Glomerular visceral epithelial cell (primary cell): Measurements from ENCODE around the gene OGFR.
A peak's percentile ranks its signal among the peaks of the same experiment; 100 is the strongest.

ENCODE experiments used
- DNase-seq: peaks from one replicate; pipeline ENCODE4 v3.0.0-alpha.2; 2016; ENCODE audit errors: extremely low spot score

OGFR gene

DNA sequence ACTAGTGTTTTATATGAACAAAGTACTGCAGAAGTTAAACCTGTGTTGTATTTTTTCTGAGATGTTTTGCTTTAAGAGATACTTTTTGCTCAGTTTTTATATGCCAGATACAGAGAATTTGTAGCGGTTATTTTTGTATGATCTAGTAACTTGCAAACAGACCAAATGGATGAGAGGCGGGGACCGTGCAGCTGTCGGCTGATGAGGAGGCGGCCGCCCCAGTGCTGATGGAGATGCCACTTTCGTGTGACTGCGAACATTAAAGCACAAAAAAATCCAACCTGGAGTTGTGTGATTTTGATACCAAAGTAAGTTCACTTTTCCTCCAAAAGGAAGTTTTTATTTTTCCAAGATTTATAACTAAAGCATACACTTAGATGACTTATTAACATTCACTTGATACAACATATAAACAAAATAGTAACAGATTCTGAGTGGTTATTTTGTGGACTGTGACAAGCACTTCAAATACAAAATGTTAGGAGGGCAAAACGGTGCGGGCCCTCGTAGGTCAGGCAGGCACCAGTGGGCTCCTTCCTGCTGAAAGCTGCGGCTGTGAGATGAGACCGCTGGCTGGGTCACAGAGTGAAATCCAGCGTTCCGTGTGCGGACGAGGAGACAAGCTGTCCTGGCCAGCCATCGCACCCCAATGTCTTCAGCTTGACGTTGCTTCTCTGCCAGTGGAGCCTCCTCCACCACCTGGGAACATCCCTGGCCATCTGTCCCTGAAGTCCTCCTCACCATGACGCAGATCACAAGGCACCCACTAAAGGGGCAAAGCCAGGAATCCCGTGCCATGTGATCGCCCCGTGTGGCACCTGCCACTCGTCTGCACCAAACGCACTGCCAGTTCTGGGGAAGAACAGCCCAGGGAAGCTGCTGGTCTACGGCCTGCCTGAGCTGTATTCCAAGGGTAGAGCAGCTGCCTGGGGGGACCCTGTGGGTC, 4.0 kb upstream of the OGFR start:
- DNase-seq, result no peak

- DNase-seq, result no peak
These were observed 3.2 kb upstream of the OGFR start for GRCh38 chr20:62801284-62802010.

DNA sequence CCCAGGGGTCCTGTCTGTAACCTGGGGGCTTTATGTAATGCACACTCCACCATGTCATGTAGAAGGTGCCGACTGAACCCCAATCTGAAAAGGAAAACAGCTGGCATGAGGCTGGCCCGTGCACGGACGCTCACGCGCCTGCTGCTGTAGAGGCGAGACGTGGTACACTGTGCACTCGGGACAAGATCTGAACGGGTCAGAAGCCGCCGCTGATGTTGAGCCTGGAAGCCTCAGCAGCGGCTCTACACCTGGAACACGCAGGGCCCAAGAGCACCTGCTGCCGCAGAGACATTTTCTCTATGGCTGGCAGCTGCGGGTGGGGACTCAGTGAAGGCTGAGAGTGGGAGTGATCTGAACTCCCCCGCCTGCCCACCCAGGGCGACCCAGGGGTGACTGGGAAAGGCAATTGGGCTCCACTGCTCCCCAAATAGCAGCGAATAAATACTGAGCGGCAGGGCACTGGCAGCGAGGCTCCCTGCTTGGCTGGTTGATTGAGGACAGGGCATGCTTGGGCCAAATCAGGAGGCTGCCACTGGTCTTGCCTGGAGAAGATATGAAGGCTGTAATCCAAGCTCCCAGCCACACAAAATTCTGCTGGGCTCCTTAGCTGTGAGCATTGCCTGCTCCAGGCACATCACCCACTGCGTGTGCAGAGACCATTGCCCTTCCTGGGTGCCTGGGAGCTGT, 2.5 kb upstream of the OGFR start:
- DNase-seq, result no peak

DNA sequence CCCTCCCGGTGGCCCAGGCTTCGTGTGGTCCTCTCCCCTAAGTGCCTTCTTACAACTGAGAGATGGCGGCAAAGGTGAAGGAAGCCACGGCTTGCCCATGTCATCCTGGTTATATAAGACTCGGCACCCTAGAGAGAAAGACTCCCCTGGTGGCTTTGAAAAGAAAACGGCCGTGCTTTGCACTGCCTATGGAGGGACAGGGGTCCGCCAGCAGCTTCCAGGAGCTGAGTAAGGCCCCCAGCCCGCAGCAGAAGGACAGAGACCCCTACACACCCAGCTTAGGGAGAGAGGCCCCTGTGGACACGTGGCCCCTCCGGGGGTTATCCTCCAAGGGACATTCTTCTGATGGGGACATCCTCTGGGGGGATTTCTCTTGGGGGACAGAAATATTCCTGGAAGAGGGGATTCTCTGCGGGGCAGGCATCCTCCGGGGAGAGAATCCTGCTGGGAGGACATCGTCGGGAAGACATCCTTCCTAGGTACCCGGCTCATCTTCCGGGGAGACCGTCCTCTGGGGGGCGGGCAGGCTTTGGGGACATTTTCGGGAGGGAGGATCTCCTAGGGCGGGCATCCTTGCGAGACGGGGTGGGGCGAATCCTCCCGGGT, 511 bp upstream of the OGFR start:
- DNase-seq, result no peak

DNA sequence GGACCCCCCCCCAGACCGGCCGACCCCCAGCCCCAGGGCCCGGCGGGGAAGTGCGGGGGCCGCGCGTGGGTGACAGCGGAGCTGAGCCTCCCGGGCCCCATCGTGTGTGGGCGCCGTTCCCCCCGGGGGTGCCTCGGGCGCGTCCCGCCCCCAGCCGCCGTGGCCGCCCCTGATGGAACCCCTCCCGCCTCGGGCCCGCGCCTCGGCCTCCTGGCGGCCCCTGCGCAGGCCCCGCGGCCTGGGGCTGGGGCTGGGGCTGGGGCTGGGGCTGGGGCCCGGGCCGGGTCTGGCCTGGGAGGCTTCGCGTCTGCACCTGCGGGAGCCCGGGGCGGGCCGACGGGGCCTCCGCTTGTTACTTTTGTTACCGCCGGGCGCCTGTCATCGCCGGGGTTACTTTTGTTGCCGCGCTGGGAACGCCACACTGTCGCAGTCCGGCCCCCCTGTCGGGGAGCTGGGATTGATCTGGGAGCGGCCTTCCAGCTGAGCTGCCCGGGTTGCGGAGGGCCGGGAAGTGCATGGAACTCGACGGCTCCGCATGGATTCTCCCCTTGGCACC, 598 bp downstream of the OGFR start:
- DNase-seq, result no peak

- no peak for DNase-seq
These were observed 1.2 kb downstream of the OGFR start for GRCh38 chr20:62805711-62806382.

GRCh38 chr20:62806383-62807050, 1.9 kb downstream of the OGFR start:
- no peak for DNase-seq

GRCh38 chr20:62807444-62808210, 3.0 kb downstream of the OGFR start:
- DNase-seq, result no peak

DNA sequence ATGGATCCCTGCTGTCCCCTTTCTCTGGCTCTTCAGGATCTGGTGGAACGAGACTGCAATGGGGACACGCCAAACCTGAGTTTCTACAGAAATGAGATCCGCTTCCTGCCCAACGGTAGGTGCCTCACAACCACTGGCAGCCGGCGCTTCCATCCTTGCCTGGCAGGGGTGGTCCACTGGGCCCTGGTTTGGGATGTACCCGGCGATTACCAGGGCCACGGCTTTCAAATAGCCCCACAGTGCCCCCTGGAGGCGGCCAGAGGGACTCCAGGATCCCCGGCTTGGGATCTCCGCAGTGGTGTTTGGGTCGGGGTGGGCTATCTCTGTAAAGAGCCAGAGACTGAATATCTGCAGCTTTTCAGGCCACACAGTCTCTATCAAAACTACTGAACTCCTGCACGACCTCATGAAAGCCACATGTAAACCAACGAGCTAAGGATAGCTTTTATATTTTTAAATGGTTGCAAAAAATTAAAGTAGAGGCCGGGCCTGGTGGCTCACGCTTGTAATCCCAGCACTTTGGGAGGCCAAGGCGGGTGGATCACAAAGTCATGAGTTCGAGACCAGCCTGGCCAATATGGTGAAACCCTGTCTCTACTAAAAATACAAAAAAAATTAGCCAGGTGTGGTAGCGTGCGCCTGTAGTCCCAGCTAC, 3.7 kb downstream of the OGFR start:
- peak; percentile 73 for DNase-seq

DNA sequence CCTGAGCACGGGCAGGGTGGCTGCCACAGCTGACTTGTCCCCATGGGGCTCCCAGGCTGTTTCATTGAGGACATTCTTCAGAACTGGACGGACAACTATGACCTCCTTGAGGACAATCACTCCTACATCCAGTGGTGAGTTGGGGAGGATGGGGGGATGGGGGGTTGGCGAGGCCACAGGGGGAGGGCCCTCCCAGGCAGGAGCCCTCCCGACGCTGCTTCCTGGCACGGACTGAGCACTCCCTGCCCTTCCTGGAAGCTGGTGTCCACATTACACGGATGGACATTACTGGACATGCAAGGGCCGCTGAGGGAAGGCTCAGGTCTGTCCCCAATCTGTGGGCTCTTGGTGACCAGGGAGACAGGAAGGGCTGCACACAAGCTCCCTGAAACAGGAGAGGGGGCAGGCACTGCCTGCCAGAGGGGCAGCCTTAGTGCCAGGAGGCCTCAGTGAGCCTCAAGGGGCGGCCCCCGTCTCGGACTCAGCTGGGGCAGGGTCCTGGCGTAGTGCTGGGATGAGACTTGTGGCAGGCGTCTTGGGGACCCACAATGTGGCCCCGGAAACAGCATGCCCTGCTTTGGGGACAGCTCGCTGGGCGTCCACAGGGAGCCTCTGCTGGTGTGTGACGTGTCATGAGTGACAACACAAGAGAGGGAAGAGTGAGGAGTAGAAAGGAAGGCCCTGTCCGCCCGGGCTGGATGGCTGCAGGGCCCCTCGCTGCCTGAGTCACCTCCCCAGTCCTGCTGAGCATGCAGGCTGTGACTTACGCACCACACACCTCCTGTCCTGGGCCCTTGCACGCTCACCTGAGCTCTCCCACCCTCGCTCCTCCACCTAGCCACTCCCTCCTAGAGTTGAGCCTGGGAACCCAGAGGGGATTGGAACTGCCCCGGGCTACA, 5.1 kb downstream of the OGFR start:
- DNase-seq, result no peak

DNA sequence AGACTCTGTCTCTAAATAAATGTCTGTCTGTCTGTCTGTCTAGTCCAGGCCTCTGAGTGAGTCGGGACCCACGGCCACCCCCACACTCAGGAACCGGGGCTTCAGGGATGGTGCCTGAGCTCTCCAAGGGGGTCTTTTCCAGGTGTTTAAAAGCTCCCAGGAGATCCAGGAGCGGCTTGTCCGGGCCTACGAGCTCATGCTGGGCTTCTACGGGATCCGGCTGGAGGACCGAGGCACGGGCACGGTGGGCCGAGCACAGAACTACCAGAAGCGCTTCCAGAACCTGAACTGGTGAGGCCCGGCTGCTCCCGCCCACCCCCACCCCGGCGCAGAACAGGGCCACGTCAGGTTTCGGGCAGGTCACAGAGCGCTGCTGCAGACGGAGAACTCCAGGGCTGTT, 6.7 kb downstream of the OGFR start:
- DNase-seq, result no peak

DNA sequence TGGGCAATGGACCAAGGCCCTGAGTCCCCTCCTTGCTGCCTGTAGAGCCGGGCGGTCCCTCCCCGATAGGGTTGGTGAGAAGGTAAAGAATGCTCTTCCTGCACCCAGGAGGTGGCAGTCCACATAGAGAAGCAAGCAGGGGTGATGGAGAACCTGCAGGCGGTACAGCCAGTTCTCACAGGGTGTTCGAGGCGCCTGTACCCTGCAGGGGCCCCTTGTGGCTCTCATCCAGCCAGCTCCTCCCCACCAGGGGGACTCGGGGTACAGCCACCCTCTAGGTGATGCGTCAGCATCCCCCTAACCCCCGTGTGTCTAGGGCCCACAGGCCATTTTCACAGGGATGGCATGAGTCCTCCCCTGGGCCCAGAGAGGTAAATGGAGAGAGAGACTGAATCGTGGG, 7.1 kb downstream of the OGFR start:
- DNase-seq, result no peak

DNA sequence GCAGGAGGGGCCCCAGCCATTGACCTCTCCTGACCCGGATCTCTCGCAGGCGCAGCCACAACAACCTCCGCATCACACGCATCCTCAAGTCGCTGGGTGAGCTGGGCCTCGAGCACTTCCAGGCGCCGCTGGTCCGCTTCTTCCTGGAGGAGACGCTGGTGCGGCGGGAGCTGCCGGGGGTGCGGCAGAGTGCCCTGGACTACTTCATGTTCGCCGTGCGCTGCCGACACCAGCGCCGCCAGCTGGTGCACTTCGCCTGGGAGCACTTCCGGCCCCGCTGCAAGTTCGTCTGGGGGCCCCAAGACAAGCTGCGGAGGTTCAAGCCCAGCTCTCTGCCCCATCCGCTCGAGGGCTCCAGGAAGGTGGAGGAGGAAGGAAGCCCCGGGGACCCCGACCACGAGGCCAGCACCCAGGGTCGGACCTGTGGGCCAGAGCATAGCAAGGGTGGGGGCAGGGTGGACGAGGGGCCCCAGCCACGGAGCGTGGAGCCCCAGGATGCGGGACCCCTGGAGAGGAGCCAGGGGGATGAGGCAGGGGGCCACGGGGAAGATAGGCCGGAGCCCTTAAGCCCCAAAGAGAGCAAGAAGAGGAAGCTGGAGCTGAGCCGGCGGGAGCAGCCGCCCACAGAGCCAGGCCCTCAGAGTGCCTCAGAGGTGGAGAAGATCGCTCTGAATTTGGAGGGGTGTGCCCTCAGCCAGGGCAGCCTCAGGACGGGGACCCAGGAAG, 7.7 kb downstream of the OGFR start:
- DNase-seq, result no peak

DNA sequence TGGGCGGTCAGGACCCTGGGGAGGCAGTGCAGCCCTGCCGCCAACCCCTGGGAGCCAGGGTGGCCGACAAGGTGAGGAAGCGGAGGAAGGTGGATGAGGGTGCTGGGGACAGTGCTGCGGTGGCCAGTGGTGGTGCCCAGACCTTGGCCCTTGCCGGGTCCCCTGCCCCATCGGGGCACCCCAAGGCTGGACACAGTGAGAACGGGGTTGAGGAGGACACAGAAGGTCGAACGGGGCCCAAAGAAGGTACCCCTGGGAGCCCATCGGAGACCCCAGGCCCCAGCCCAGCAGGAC, 8.2 kb downstream of the OGFR start:
- DNase-seq, result no peak

- DNase-seq, result no peak
These were observed 9.0 kb downstream of the OGFR start for GRCh38 chr20:62813588-62813987.

DNA sequence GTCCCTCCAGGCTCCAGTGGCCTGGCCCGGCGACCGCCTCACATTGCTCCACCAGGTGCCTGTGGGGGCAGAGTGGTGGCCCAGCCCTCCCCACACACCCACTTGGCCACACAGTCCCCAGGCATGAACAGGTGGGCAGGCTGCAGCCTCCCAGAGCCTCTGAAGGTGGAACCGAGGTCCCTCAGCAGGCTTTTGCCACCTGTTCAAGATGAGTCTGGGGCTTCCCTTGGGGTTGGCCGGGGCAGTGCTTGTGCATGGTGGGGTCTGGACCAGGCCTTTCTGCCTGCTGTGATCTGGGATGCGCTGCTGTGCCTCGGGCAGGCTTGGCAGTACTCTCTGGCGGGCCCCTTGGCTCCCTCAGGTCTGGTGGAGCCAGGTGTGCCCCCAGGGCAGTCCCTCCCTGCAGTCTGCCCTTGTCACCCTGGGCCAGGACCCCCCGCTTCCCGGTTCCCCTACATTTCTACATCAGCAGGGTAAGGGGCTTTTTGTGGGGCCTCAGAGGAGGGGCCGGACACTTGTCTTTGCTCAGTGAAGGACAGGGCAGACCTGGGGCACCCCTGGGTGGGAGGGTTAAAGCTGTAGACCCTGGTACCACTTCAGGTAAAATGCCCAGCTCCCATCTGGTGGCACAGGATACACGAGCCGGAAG, 9.5 kb downstream of the OGFR start:
- DNase-seq, result no peak

DNA sequence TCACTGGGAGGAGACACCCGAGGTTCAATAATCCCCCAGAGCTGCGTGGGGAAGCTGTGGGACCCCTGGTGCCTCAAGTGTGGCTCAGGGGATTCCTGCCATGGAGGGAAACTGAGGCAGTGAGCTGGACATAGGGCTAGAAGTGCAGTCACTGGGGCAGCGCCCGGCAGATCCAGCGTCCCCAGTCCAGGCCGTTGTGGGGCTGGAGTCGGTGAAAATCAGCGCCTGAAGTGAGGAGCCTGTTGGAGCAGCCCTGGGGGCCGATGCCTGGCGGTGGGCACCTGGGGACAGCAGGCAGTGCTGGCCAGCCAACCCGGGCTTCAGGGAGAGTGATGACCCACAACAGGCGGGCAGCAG, 10.1 kb downstream of the OGFR start:
- DNase-seq, result no peak
